Transverse colon (tissue), 4 donors: ENCODE data around the gene LAMTOR1.

Experiments
- CTCF ChIP-seq, 5 experiments: fragments of 200-600 bp in 3 of 5; fragments of 450-650 bp in 2 of 5; sonication (generic) in 3 of 5; IDR thresholded peaks; 1 replicate in 2 of 5; 2 replicates in 3 of 5; pipeline ENCODE4 v1.5.1; 2016 to 2017; ENCODE audit warnings: antibody characterized with exemption in 5 of 5, inconsistent platforms in 3 of 5, mild to moderate bottlenecking in 2 of 5, moderate library complexity in 1 of 5
- EP300 ChIP-seq: sonication (generic); formaldehyde crosslinking; IDR thresholded peaks from one replicate; pipeline ENCODE4 v1.6.1; 2017; ENCODE audit warnings: antibody characterized with exemption, low read depth
- POLR2A ChIP-seq: fragments of 450-650 bp; IDR thresholded peaks from one replicate; pipeline ENCODE4 v1.6.1; 2016; ENCODE audit warnings: antibody characterized with exemption, mild to moderate bottlenecking, moderate library complexity
- POLR2AphosphoS5 ChIP-seq, 3 donors: sonication (generic); formaldehyde crosslinking; IDR thresholded peaks; one replicate each; pipeline ENCODE4 v1.6.1; 2016; ENCODE audit warnings: antibody characterized with exemption in 3 of 3

GRCh38 chr11:72088076-72088808 is 14.9 kb downstream of the LAMTOR1 start:
- no peak for TF ChIP-seq POLR2A
- TF ChIP-seq CTCF (IDR thresholded peaks at IDR 0.05) = no peak
- TF ChIP-seq POLR2AphosphoS5 (IDR thresholded peaks at IDR 0.05) = no peak
- no peak for TF ChIP-seq EP300
